Stimulated activated naive CD4-positive, alpha-beta T cell treated with Interleukin-2 at 50 U/mL for 16 hours (primary cell): ENCODE measurements around the gene TRPM3.

ENCODE experiments used
- DNase-seq: peaks from one replicate; lab custom pipeline; 2025; lab: John Stamatoyannopoulos, UW

Gene TRPM3

GRCh38 chr9:70556771-70557170 lies 564.6 kb downstream of the TRPM3 start:
- no peak for DNase-seq

DNA sequence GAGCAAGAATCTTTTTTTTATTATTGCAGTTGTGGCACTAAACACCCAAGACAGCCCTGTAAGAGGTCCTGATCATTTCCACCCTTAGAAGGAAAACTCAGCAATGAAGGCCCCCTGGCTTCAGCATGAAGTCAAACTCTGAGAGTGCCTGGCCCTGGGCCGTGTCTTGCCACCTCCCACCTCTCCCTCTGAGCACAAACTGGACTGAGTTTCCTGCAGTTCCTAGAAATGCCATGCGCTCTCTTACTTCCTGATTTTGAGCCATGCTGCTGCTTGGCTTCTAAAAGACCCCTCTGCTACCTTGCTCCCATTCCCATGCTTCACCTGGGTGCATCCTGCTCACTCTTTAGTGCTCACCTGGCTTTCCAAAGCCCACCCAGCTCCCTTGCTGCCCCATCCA lies 566.5 kb downstream of the TRPM3 start:
- no peak for DNase-seq

DNA sequence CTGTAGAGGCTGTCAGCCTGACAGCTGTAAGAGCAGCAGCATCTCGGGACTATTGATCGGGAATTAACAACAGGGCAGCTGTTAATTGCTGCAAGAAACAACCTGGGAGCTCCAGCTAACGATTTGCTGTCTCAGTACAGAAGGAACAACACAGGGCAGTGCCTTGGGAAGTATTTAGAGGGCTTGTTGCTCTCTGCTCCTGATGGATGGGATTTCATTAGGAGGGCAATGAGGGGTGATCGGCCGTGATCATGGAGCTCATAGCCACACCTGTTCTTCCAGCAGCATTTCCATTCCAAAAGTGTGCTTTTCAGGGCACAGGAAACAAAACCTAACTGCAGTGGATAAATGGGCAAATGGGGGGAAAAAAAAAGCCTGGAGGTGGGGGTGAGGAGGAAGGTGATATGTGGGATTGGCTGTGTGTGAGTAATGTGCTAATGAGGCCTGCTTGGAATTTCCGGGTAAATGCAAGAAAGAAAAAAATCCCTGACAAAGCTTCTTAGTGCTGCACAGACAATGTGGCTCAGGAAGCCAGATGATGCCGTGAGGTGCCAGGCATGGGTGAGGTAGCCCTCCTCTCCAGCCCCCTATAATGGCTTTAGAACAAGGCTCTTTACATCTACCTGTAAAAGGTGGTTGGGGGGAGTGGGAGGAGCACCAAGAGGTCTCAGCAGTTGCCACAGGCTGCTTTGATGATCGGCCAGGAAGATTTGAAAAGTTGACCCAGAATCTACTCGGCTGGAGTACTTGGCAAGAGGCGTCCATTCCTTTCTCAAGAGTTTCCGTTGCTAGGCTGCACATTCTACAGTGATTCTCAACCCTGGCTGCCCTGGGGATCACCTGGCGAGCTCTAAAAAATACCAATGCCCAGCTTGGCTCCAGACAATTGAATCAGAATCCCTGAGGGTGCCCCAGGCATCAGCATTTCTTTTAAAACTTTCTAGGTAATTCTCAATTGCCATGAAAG lies 567.4 kb downstream of the TRPM3 start:
- DNase-seq = no peak

GRCh38 chr9:70552561-70552960 lies 568.9 kb downstream of the TRPM3 start:
- no peak for DNase-seq

GRCh38 chr9:70551801-70552200 lies 569.6 kb downstream of the TRPM3 start:
- DNase-seq = no peak

DNA sequence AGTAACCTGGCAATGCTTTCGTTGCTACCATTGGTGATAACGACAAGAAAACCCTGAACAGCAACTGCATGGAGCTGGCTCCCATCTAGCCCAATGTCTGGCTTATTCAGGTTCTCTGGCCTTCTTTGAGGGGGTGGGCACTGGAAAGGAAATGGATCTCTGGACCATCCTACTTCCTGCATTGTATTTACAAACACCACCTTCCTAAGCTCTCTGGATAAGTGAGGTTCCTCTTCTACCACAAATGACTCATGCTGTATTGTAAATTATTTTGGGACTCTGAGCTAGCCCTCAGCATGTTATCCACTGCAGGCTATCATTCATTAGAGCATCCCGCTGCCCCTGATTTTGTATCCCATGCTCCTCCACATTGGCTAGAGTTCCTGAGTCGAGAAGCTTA lies 570.0 kb downstream of the TRPM3 start:
- no peak for DNase-seq

GRCh38 chr9:70549926-70550325 lies 571.5 kb downstream of the TRPM3 start:
- no peak for DNase-seq

DNA sequence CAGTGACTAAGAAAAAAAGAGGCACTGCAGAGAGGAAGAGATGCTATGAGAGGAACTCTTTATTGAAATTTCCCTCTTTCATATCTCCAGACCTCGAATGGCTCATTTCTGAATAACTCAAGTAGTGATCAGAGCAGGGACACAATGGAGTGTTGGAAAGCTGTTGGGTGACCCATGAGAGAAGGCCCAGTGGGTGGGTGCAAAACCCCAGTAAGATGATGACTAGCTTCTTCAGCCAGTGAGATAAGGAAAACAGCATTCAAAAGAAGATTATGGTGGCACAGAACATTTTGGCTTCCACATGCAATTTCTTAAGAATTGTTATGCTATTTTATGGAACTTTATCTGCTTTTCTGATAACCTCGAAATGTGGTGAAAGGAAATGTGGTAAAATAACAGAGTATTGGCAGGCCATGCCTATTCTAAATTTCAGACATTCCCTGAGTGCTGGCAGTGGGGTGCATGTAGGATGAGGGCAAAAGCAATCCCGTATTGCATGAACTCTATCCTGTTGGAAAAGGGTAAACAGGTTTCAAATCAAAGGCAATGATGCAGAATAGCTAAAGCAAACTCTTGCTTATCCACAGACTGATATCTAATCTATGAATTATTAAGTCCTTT lies 579.0 kb downstream of the TRPM3 start:
- DNase-seq = no peak

DNA sequence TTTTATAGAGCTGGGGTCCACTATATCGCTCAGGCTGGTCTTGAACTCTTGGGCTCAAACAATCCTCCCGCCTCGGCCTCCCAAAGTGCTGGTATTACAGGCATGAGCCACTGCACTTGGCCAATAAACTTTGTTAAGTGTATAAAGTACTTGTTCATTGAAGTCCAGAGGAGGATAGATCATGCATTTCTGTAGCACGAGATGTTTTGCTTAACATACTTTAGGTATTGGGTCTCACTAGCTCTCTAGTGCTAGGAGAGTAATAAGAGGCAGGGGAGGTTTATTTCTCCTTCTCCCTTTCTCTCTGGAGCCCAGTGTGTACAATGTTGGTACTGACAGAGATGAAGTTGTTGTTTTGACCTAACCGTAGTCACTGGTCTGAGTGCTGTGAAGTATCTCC lies 581.4 kb downstream of the TRPM3 start:
- DNase-seq = no peak

- no peak for DNase-seq
Observed at GRCh38 chr9:70539526-70539925, 581.9 kb downstream of the TRPM3 start.

DNA sequence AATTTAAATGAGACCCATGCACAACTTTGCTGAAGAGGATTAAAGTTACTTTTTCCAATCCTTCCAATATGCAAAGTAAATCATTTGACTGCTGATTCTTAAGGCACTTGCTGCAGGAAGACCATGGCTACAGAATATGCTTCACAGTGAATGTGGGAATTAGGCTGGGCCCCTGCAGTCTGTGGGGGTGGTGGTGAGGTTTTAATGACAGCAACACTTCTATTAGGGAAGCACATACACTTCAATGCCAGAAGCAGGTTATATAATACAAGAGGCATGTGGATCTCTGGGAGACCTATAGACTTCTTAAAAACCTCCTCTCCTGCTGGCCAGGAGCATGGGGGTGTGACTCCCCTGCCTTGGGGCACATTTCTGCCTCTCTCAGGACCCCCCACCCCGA lies 582.4 kb downstream of the TRPM3 start:
- no peak for DNase-seq

DNA sequence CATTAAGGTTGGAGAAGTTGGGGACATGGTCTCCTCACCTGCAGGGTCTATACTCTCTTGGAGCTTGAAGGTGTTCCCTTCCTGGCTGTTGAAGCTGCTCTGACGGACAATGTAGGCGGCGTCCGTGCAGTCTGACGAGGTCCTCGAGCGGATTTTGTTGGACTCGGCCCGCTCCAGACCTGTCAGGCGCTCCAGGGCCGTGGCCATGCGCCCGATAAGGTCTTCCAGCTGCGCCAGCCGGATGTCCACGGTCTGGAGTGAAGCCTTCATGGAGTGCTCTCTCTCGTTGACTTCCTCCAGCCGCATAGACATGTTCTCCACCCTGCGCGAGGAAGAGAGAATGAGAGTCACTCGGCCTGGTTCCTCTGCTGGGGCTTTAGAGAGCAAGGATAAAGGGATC lies 584.3 kb downstream of the TRPM3 start:
- no peak for DNase-seq

GRCh38 chr9:70535546-70536323 lies 585.7 kb downstream of the TRPM3 start:
- no peak for DNase-seq

DNA sequence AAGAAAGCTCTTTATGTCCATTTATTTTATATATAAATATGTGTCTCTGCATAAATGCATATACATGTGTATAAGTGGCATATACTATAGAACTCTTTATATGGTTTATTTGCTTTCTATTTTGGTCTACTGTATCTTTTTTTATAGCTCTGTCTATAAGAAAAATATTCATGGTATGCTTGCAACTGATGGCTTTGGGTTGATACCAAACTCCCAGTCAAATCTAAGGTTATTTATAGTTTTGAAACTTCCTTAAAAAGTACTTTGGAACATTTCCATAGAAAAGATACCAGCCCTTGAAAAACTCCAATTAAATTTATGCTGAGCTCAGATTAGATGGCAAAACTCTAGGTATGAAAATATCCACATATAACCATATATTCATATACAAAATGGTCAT lies 587.0 kb downstream of the TRPM3 start:
- DNase-seq = no peak

- no peak for DNase-seq
Observed at GRCh38 chr9:70534061-70534460, 587.4 kb downstream of the TRPM3 start.

DNA sequence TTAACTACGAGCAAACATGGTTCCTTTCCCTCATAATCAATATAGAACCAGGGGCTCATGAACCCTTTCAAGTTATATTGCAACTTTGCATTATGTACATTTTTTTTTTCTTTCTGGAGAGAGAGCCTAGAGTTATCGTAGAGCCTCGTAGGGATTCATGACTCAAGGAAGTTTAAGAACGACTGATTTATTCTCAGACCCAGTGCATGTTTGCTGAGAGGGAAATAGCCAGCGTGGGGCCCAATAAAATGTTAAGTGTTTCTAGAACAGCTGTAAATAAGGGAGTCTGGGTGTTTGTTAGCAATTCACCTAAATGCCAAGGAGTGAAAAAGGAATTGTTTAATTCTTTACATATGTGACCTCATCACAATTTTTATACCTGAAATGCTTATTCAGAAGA lies 587.9 kb downstream of the TRPM3 start:
- DNase-seq = no peak

GRCh38 chr9:70532716-70533115 lies 588.7 kb downstream of the TRPM3 start:
- DNase-seq = no peak

DNA sequence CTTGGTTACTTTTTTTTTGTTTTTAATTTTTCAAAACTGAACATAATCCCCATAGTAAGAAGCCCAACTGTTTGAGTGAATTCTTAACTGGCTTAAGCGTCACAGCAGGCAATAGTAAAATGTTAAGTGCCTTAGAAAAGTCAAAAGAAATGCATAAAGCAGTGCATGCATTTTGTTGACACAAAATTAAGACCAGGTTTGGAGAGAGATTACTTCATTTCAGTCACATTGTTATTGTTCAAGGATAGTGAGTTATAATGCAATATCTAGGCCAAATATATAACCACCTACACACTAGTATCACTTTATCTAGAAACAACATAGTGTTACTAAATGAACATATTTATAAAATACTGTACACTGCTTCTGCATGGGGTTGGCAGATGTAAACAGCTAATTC lies 590.1 kb downstream of the TRPM3 start:
- no peak for DNase-seq

DNA sequence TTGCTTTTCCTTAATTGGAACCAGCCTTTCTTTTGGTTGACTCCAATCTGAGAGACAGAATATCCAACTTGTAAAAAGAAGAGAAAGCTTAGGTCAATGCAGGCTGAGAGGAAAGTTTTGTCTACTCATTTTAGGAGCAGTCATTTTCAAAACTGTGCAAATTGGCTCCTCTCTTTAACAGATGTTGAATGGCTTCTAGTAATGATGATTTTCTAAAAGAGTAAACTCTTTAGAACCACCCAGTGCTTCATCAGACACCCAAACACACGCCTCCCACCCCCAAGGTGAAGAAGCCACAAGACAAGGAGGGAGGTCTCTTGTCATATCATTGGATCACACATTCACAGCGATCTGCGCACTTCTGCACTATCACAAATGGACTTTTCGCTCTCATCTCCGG lies 590.7 kb downstream of the TRPM3 start:
- DNase-seq = no peak

DNA sequence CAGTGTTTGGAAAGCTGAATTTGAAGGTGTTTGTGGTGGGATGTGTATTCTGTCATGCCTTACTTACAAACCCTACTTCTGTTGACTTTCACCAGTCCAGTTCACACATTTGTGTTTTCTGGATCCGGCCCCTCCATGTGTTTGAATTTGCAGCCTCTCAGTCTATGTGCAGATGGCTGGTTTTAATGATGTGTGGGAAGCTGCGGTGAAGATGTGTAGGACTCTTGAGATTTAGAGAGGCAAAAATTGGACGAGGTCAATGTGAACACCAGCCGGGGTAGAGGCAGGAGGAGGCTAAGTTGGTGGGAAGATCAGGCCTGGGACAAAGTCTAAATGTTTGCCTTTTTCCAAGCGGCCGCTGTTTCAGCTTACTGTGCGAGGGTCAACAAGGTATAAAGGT lies 591.6 kb downstream of the TRPM3 start:
- no peak for DNase-seq

GRCh38 chr9:70529377-70529776 lies 592.0 kb downstream of the TRPM3 start:
- no peak for DNase-seq

DNA sequence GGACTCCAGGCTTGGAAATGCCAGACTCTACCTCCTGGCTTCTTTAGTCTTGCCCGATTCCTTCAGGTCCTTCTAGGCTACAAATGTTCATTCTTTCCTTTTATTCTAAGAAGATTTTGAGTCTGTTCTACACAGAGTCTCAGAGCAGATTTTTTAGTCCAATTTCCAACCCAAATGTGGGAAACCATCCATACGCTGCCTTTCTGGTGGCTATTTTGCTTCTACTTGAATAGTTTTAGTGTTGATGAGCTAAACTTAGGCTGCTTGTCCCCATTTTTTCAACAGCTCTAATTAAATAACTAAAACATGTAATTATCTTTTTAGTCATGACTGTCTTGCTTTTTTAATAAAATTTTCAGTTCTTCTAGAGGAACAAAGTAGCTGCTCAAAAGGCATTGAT lies 594.5 kb downstream of the TRPM3 start:
- no peak for DNase-seq

DNA sequence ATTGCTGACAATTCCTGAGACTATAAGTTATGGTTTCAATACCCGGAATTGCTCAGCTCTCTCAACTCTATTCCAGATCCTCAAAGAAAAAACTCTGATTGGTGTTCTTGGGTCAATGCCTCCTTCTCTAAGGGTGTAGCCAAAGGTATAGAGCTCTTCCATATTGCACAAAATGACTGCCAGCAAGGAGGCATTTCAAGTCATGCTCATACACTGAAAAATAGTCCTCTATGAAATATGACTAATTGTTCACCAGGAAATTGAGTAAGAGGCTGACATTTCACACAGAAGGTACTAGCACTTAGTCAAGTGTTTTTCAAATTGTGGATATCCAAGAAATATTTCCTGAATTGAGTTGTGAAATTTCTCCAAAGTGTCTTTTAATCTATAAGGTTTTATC lies 595.9 kb downstream of the TRPM3 start:
- DNase-seq = no peak
